Measurements from ENCODE around the gene RIPK3.

The RIPK3 gene

DNA sequence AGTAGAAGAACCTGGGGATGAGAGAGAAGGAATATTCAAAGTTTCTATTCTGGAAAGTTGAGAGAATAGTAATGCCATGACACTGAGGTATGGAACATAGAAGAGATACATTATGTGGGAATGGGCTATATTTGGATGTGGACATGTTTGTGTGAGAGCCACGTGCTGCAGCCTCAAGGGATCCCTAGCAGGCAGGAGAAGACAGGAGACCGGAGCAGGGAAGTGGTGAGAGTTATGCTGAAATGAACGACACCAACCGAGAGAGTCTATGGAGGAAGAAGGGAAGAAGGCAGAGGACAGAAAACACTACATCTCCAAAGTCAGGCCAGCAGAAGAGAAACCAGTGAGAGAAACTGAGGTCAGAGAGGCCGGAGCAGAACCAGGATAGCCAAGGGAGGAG, 10.0 kb upstream of the RIPK3 start:
- no peak for TF ChIP-seq FOXP2 (optimal IDR thresholded peaks at IDR 0.05; ENCODE audit: borderline replicate concordance, extremely low read depth, extremely low read length, insufficient read depth)
- no peak for TF ChIP-seq SIN3A (IDR thresholded peaks at IDR 0.05; ENCODE audit: borderline replicate concordance, insufficient read depth, low read length)
- TF ChIP-seq, protein P1, sequence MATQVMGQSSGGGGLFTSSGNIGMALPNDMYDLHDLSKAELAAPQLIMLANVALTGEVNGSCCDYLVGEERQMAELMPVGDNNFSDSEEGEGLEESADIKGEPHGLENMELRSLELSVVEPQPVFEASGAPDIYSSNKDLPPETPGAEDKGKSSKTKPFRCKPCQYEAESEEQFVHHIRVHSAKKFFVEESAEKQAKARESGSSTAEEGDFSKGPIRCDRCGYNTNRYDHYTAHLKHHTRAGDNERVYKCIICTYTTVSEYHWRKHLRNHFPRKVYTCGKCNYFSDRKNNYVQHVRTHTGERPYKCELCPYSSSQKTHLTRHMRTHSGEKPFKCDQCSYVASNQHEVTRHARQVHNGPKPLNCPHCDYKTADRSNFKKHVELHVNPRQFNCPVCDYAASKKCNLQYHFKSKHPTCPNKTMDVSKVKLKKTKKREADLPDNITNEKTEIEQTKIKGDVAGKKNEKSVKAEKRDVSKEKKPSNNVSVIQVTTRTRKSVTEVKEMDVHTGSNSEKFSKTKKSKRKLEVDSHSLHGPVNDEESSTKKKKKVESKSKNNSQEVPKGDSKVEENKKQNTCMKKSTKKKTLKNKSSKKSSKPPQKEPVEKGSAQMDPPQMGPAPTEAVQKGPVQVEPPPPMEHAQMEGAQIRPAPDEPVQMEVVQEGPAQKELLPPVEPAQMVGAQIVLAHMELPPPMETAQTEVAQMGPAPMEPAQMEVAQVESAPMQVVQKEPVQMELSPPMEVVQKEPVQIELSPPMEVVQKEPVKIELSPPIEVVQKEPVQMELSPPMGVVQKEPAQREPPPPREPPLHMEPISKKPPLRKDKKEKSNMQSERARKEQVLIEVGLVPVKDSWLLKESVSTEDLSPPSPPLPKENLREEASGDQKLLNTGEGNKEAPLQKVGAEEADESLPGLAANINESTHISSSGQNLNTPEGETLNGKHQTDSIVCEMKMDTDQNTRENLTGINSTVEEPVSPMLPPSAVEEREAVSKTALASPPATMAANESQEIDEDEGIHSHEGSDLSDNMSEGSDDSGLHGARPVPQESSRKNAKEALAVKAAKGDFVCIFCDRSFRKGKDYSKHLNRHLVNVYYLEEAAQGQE (IDR thresholded peaks at IDR 0.05; ENCODE audit: insufficient read depth in 1 of 2, low read depth in 2 of 2, low read length in 2 of 2), result no peak
- no peak for TF ChIP-seq TAF1 (IDR thresholded peaks at IDR 0.05; ENCODE audit: borderline replicate concordance, insufficient read depth, low read length)
- no peak for TF ChIP-seq POLR2AphosphoS5 (IDR thresholded peaks at IDR 0.05; ENCODE audit: low read depth, low read length)

DNA sequence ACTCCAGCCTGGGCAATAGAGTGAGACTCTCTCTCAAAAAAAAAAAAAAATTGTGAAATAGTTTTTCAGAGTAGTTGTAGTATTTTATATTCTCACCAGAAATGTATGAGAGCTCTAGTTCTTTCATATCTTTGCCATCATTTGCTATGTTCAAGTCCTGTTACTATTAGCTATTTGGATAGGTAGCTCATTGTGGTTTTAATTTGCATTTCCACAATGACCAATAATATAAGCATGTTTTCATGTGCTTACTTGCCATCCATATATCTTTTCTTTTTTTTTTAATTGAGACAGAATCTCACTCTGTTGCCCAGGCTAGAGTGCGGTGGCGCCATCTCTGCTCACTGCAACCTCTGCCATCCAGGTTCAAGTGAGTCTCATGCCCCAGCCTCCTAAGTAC, 8.4 kb upstream of the RIPK3 start:
- TF ChIP-seq SIN3A (IDR thresholded peaks at IDR 0.05; ENCODE audit: borderline replicate concordance, insufficient read depth, low read length), result no peak
- no peak for TF ChIP-seq POLR2AphosphoS5 (IDR thresholded peaks at IDR 0.05; ENCODE audit: low read depth, low read length)
- TF ChIP-seq, protein P1 (IDR thresholded peaks at IDR 0.05; ENCODE audit: insufficient read depth in 1 of 2, low read depth in 2 of 2, low read length in 2 of 2), result no peak

DNA sequence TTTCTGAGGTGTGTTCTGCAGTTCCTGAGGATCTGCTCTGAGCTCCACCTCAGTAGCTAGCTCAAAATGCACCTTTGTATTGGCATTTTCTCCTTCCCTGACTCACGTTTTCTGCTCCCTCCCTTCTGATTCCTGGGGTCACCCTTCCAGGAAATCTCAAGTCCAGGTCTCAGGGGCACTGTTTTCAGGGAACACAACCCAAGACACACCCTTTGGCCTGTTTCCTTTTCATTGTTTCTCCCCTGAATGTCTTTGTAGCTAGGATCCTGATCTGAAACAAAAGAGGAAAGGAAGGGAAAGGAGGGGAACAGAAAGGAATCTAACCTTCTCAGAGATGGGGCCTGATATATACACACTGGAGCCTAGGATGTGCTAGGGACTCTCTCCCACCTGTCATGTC, 7.3 kb upstream of the RIPK3 start:
- no peak for TF ChIP-seq TAF1 (IDR thresholded peaks at IDR 0.05; ENCODE audit: borderline replicate concordance, insufficient read depth, low read length)

DNA sequence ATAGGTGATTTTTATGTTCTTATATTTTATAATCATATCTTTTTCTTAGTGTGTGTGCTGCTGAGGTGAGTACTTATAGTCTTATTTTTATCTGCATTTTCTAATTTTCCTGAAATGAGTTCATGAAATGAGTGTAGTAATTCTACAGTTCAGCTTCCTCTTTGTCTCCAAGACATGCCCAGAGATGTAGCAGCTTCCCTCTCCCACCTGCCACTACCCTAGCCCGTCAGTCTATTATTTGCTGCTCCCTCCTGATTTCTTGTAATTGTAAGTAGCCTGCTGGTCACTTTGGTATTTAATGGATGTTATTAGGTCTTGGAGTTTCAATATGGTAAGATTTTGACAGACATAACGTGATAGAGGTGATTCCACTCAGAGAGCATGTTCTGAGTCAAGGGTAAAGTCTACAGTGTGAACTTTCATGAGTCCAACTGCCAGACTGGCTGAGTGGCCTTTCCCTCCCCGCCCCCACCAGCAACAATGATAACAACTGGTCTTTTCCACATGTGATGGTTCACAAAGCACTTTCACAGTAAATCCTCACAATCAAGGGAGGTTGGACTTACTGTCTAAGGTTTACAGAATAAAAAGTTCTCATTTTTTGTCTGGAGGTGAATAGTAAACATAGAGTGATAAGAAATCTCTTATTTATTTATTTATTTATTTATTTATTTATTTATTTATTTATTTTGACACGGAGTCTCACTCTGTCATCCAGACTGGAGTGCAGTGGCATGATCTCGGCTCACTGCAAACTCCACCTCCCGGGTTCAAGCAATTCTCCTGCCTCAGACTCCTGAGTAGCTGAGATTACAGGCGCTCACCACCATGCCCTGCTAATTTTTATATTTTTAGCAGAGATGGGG, 4.2 kb upstream of the RIPK3 start:
- TF ChIP-seq, protein P1 (IDR thresholded peaks at IDR 0.05; ENCODE audit: insufficient read depth in 1 of 2, low read depth in 2 of 2, low read length in 2 of 2), result no peak
- TF ChIP-seq SIN3A (IDR thresholded peaks at IDR 0.05; ENCODE audit: borderline replicate concordance, insufficient read depth, low read length) (no peak), TAF1 (IDR thresholded peaks at IDR 0.05; ENCODE audit: borderline replicate concordance, insufficient read depth, low read length) (no peak), POLR2AphosphoS5 (IDR thresholded peaks at IDR 0.05; ENCODE audit: low read depth, low read length) (no peak)

DNA sequence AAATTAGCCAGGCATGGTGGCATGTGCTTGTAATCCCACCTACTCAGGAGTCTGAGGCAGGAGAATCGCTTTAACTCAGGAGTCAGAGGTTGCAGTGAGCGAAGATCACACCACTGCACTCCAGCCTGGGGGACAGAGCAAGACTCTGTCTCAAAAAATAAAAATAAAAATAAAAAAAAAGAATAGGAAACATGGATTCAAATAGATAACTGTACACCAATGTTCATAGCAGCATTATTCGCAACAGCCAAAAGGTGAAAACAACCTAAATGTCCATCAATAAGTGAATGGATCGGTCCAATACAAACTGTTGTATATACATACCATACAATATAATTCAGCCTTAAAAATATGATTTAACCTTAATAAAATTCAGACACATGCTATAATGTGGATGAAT, 3.1 kb upstream of the RIPK3 start:
- TF ChIP-seq TAF1 (IDR thresholded peaks at IDR 0.05; ENCODE audit: borderline replicate concordance, insufficient read depth, low read length) (no peak), POLR2AphosphoS5 (IDR thresholded peaks at IDR 0.05; ENCODE audit: low read depth, low read length) (no peak), FOXP2 (optimal IDR thresholded peaks at IDR 0.05; ENCODE audit: borderline replicate concordance, extremely low read depth, extremely low read length, insufficient read depth) (no peak), SIN3A (IDR thresholded peaks at IDR 0.05; ENCODE audit: borderline replicate concordance, insufficient read depth, low read length) (no peak)
- TF ChIP-seq, protein P1 (IDR thresholded peaks at IDR 0.05; ENCODE audit: insufficient read depth in 1 of 2, low read depth in 2 of 2, low read length in 2 of 2), result no peak
